Vagina (tissue), 2 donors: ENCODE data around the gene PRIM2.
"Not testable (repeated sequence)": the region's sequence is repeated elsewhere in the genome, so short reads cannot be mapped to it uniquely, and the experiment has no call there.

Experiments used
- POLR2A ChIP-seq, 2 donors: fragments of 450-650 bp; IDR thresholded peaks; one replicate each; pipeline ENCODE4 v1.6.1; 2017; ENCODE audit warnings: antibody characterized with exemption in 2 of 2, mild to moderate bottlenecking in 2 of 2, moderate library complexity in 2 of 2
- POLR2AphosphoS5 ChIP-seq, 2 donors: sonication (generic); formaldehyde crosslinking; IDR thresholded peaks; one replicate each; pipeline ENCODE4 v1.9.0; 2017; ENCODE audit warnings: antibody characterized with exemption in 2 of 2, mild to moderate bottlenecking in 2 of 2, low read depth in 1 of 2; ENCODE audit not compliant: insufficient read depth in 1 of 2
- TF ChIP-seq, protein P1 (sequence below), 3 experiments: fragments of 450-650 bp in 2 of 3; fragments of 200-600 bp in 1 of 3; sonication (generic) in 1 of 3; IDR thresholded peaks; one replicate each; pipeline ENCODE4 v1.5.1; 2017 to 2019; ENCODE audit warnings: antibody characterized with exemption in 3 of 3, mild to moderate bottlenecking in 2 of 3, moderate library complexity in 2 of 3

DNA sequence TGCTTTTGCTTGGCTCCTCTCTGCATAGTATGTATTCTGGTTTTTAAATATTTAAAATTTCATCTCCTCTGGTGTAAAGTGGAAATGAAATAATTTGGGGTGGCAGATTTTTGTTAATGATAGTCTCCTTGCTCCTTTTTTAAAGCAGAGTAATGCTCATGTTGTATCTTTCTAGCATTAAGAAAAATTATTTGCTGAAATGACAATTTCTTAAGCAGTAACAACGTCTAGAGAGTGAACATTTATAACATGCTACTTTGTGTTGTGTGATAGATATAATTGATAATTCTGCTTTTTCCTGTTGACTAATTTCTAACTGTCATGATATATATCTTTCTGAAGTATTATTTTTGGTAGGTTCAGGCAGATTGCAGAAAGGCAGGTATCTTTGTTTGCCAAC is 127.4 kb downstream of the PRIM2 start:
- TF ChIP-seq, protein P1, sequence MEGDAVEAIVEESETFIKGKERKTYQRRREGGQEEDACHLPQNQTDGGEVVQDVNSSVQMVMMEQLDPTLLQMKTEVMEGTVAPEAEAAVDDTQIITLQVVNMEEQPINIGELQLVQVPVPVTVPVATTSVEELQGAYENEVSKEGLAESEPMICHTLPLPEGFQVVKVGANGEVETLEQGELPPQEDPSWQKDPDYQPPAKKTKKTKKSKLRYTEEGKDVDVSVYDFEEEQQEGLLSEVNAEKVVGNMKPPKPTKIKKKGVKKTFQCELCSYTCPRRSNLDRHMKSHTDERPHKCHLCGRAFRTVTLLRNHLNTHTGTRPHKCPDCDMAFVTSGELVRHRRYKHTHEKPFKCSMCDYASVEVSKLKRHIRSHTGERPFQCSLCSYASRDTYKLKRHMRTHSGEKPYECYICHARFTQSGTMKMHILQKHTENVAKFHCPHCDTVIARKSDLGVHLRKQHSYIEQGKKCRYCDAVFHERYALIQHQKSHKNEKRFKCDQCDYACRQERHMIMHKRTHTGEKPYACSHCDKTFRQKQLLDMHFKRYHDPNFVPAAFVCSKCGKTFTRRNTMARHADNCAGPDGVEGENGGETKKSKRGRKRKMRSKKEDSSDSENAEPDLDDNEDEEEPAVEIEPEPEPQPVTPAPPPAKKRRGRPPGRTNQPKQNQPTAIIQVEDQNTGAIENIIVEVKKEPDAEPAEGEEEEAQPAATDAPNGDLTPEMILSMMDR (IDR thresholded peaks at IDR 0.05) = not testable (repeated sequence)
- not testable (repeated sequence) for TF ChIP-seq POLR2AphosphoS5 (IDR thresholded peaks at IDR 0.05; ENCODE audit: insufficient read depth in 1 of 2, low read depth in 1 of 2); POLR2A (IDR thresholded peaks at IDR 0.05)
